DMS153 treated with DMSO at 0.1 percent for 48 hours (cell line): ENCODE data around the gene SPI1.

Experiments used
- DNase-seq: peaks from one replicate; lab custom pipeline; 2025; ENCODE audit not compliant: unreplicated experiment; lab: John Stamatoyannopoulos, UW

SPI1 gene

DNA sequence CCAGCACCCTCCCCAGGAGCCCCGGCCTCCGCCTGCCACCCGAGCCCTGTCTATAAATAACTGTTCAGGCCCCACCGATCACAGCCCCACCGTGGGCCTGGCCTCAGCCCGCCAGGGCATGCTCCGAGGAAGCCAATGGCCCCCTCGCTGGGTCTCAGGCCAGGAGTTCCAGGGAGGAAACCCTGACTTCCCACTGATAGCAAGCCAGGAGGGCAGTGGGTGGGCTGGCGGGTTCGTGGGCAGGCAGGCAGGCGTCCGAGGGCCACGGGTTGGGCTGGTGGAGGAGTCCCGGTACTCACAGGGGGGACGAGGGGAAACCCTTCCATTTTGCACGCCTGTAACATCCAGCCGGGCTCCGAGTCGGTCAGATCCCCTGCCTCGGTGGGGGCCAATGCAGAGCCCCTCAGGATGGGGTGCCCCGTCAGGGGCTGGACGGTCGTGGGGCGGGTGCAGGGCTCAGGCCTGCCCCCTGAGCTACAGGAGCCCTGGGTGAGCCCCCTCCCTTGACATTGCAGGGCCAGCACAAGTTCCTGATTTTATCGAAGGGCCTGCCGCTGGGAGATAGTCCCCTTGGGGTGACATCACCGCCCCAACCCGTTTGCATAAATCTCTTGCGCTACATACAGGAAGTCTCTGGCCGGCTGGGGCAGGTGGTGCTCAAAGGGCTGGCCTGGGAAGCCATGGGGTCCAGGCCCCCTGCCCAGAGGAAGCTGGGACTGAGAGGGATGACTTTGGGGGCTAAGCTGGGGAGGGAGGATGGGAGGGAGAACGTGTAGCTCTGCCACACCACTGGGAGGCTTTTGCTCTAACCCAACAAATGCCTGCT is at the start of gene SPI1:
Gene SPI1, minus strand, starts transcription at position 538 of the 826 bp plus-strand sequence. Its CDS starts 194 bp downstream, at position 344.
- DNase-seq = no peak

DNA sequence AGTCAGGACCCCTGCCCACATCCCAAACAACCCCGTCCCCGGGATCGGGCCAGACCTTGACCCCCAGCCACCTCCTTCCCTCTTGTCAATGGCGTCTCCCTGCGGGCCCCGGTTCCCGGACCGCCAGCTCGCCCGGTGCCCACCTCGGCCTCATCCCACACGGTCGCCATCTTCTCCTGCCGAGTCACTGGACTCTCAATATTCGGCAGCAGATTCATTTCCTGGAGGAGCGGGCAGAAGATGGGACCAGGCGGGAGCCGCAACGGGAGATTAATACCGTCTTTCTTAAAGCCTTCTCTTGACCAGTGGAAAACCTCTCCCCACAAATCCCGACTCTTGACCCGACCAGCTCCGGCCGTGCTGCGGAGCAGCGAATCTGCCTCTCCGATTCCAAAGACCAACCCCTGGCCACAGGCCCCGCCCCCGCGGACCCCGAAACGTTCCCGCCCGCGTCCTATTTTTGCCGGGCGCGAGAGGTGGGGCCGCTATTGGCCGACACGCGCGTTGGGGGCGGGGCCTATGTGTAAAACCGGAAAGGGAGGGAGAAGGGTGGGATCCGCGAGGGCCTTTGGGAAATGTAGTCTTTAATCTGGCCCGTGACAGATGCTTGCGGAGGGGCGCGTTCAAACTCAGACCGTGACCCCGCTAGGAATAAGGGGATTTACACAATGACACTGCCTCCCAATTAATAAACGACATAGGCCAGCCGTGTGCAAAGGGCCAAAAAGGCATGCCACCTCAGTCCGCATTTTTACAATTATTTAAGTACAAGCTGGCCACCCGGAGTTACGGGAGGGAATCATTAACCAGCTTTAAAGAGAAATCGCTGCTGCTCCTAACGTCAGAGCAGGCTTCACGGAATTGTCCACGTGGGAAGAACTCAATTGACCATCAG is 48.0 kb upstream of the SPI1 start, which contains the start of gene PSMC3:
Gene PSMC3, minus strand, starts transcription at position 378 of the 895 bp plus-strand sequence. Its CDS starts 160 bp downstream, at position 218.
- peak; percentile 92 for DNase-seq

DNA sequence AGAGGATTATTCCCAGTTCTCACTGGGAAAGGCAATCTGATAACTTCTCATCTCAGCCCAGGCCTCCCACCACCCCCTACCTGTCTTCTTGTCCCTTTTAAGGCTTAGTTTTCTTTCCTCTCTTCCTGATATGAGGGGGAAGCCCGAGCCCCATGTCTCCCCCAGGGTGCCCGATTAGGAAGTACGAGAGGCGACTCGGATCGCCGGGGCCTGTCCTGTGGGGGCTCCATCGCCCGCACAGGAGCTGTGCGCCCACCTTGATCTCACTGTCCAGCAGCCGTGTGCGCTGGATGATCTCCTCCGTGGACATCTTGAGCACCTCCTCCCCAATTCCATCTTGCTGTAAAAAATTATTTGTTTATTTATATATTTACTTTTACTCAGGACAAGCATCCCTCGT is 47.3 kb upstream of the SPI1 start:
- DNase-seq = no peak

DNA sequence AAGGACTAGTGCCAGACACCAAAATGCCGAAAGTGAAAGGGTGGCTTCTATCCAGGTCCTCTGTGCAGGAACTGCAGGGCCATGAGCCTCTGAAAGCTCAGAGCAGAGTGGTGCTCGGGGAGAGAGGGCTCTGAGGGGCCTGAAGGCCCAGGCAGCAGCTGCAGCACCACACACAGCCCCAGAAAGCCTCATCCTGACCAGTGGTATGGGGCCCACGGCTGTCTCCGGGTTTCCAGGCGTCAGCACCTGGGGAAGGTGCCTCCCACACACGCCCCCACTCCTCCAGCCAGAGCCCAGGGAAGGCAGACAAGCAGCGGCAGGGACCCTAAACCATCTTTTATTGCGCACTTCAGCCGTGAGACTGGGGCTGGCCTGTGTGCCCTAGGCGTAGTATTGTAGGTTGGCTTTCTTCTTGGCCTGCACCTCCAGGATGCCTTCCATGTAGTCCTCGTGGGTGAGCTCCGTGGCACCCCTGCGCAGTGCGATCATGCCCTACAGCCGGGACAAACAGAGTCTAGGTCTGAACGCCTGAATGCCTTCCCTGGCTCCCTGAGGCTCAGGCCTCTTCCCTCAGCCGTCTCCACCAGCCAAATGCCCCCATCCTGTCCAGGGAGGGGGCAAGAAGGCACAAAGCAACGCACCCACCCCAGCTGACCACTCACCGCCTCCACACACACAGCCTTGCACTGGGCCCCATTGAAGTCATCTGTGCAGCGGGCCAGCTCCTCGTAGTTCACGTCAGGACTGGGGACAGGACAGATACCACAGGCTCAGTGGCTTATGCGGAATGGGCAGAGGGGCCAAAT is 40.3 kb upstream of the SPI1 start:
- no peak for DNase-seq

DNA sequence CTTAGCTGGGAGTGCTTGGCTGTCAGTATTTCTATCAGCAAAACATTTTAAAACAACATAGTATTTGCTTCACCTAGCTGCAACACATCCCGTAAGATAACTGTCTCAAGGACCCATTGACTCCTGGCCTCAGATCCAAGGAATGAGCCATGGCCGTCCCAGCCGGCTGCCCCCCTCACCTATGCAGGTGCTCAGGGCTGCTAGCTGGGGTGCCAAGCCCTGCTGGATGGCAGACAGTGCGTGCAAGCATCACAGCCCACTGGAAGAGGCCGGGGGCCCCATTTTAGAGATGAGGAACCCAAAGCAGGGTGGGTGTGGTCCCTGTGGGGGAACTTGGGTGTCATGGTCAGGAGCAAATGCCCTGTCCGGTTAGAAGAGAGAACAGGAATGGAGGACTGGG is 39.4 kb upstream of the SPI1 start:
- no peak for DNase-seq

DNA sequence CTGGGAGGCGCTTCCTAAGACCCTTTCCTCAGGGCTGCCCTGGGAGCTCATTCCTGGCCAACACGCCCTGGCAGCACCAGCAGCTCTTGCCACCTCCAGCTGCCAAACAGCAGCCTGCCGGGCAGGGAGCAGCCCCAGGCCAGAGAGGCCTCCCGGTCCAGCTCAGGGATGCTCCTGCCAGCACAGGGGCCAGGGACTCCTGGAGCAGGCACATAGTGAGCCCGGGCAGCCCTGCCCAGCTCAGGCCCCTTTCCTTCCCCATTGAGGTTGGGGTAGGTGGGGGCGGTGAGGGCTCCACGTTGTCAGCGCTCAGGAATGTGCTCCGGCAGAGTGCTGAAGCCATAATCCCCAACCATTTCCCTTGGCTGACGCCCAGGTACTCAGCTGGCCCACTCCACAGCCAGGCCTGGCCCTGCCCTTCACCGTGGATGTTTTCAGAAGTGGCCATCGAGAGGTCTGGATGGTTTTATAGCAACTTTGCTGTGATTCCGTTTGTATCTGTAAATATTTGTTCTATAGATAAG is 37.7 kb upstream of the SPI1 start:
- peak; percentile 24 for DNase-seq

DNA sequence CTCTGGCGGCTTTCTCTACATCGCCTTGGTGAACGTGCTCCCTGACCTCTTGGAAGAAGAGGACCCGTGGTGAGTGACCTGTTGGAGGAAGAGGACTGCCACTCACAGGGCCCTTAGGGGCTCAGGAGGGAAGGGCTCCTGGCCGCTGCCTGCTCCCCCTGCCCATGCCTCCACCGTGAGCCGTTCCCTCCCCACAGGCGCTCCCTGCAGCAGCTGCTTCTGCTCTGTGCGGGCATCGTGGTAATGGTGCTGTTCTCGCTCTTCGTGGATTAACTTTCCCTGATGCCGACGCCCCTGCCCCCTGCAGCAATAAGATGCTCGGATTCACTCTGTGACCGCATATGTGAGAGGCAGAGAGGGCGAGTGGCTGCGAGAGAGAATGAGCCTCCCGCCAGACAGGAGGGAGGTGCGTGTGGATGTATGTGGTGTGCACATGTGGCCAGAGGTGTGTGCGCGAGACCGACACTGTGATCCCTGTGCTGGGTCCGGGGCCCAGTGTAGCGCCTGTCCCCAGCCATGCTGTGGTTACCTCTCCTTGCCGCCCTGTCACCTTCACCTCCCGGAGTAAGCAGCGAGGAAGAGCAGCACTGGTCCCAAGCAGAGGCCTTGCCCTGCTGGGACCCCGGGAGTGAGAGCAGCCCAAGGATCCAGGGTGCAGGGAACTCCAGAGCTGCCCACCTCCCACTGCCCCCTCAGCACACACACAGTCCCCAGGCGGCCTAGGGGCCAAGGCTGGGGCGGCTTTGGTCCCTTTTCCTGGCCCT is 36.9 kb upstream of the SPI1 start:
- DNase-seq = no peak

DNA sequence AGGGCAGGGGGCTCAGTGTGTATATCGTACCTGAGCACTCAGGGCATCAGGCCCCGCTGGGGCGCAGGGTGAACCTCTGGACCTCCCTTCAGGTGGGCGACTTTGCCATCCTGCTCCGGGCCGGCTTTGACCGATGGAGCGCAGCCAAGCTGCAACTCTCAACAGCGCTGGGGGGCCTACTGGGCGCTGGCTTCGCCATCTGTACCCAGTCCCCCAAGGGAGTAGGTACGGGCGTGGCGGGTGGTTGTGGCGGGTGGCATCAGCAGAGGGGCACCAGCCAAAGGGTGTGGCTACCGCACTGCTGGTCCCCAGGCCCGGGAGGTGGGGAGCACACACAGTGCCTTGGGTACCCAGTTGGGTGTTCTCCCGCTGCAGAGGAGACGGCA is 36.3 kb upstream of the SPI1 start:
- DNase-seq = no peak

DNA sequence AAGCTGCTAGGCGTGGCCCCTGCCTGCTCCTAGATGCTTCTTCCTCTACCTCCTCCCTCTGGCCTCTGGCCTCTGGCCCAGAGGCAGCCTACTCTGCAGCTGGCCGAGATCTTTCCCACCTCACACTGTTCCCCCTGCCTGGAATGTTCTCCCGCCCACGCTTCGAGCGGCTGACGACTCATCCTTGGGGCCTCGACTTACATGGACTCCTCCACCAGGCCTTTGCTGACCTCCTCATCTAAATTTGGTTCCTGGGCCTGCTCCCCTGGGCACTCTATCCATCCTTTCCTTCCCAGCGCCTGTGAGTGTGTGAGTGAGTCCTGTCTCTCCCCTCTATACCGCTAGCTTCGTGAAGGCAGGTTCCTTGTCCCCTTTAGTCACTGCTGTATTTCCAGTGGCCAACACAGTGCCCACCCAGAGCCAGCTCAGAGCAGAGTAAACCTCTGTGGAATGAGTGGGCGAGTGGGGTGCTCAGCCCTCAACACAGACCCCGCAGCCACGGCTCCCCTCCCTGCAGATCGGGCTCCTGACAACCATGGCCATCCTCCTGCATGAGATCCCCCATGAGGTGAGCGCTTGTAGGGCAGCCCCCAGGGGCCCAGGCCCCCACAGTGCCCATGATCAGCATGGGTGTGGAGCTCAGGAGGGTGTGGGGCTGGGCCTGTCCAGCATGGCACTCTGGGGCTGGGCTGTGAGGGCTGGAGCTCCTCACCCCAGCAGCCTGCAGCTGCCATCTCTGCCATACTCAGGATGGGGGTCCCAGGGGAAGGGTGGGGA is 35.7 kb upstream of the SPI1 start:
- DNase-seq = no peak

DNA sequence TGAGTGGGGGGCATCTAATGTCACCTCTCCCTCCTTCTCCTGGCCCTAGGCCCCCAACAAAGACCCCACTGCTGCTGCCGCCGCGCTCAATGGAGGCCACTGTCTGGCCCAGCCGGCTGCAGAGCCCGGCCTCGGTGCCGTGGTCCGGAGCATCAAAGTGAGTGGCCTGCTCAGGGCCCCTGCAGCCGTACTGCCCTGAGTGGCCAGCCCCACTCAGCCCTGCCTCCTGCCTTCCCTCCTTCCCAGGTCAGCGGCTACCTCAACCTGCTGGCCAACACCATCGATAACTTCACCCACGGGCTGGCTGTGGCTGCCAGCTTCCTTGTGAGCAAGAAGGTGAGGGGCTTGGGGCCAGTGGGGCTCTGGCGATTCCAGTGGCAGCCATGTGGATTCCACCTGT is 35.0 kb upstream of the SPI1 start:
- no peak for DNase-seq

DNA sequence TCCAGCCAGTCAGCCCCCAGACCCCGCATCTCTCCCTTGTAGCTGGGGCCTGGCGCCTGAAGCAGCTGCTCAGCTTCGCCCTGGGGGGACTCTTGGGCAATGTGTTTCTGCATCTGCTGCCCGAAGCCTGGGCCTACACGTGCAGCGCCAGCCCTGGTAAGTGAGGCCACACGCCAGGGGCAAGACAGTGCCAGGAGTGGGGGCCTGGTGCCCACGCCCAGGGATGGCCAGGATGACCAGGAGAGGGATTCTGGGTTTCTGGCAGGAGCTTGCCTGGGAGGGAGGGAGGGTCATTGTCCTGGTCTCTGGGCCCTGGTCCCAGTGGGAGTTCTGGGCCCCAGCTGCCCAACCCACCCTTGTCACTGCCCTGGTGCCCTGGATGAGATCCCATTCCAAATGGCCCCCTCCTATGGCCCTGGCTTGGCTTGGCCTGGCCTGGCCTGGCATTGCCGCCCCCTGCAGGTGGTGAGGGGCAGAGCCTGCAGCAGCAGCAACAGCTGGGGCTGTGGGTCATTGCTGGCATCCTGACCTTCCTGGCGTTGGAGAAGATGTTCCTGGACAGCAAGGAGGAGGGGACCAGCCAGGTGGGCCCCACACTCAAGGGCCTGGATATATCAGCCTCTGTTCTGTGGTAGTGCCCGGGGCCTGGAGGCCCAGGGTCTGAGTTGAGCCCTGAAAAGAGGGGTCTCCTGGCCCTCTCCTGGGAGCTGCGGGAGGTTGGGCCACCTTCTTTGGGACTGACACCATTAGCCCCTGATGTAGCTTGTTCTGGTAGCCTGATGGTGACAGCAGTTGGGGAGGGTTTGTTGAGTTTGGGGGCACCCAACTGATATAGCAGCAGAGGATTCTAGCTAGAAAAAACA is 33.8 kb upstream of the SPI1 start:
- DNase-seq = no peak

DNA sequence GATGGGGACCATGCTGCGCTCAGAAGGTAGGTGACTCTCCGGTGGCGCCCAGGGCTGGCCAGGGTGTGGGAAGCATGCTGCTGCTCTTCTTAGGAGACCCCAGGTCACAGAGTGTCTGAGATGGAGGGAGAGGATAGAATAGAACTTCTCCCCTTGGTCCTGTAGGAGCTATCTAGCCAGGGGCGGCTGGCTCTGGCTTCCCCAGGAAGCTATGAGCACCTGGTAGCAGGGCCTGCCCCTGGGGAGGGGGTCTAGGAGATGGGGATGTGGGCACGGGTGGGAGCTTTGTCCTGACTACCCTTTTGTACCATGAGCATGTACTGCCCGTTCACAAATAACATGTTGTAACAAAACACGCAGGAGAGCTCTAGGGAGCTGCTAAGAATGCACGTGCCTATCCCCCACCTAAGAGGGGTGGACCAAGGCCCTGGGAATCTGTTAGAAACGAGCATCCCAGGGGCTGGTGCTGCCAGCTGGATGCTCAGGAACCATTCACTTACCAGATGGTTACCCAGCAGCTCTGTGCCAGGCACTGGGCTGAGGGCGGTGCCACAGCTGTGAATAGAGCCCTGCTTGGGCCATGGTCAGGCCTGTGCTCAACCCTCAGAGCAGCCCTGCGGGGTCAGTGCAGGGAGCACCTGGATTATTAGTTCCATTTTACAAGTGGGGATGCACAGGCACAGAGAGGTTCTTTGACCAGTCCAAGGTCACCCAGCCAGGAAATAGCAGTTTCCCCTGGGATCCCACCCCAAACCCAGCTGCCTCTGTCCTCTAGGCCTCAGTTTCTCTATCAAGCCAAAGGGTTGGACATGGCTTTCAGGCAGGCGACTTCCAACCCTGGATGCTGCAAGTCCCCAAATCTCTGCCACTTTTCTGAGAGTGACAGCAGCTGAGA is 32.3 kb upstream of the SPI1 start:
- no peak for DNase-seq

DNA sequence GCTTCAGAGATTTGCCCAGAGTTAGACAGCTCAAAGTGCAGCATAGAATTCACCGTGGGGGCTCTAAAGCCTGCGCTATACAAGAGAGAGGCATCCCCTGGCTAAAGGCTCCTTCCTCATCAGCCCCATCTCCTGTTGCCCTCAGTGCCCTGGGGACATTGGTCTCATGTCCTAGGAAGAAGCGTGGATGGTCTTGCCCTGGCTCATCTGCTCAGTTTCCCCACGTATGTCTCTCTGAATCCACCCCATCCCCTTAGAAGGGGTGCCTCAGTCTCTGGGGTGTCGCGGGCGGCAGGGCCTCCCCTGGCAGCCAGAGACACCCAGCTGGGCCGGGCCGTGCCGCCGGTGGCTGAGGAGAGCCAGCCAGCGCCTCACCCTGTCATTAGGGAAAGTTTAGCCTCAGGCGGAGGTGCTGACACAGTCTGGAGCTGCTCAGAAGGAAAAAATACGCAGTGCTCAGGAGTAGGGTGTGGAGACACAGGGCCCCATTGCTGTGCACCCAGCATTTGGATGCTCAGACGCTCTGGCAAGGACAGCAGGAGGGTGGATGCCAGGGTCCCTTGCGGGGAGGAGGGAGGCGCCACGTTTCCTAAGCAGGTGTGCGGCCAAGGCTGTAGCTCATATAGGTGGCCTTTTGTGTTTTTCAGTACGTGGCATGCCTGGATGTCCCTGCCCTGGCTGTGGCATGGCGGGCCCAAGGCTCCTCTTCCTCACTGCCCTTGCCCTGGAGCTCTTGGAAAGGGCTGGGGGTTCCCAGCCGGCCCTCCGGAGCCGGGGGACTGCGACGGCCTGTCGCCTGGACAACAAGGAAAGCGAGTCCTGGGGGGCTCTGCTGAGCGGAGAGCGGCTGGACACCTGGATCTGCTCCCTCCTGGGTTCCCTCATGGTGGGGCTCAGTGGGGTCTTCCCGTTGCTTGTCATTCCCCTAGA is 31.4 kb upstream of the SPI1 start:
- no peak for DNase-seq

DNA sequence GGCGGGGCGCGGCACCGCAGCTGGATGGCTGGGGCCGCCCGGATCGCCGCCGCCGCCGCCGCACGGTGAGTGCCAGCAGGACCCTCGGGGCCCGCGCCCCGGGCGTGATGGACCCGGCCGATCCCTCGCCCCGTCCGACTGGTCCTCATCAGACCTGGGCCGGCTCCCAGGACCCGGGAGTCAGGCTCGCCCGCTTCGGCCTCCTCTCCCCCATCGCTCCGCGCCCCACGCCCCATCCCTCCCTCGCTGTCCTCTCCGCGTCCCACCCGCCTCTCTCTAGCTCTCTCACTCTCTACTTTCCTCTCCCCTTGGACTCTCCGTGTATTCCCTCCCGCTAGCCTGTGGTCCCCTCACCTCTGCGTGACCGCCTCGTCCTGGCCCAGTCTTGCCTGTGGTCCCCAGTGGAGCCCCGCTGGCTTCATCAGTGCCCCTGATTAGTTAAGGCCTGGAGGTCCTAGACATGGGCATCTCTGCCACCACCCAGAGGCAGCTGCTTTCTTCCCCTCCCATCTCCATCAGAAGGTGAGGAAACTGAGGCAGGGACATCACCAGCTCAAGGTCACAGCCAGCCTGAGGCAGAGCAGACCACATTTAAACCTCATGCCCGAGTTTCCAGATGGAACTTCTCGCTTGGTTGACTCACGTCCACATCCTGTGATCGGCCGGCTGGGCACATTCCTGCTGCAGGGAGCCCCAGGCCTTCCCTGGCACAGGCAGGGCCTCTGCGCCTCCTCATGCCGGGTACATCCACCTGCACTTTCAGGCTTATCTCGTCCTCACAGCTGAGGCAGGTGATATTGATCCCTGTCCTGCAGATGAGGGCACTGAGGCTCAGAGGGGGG is 30.5 kb upstream of the SPI1 start:
- DNase-seq = no peak

DNA sequence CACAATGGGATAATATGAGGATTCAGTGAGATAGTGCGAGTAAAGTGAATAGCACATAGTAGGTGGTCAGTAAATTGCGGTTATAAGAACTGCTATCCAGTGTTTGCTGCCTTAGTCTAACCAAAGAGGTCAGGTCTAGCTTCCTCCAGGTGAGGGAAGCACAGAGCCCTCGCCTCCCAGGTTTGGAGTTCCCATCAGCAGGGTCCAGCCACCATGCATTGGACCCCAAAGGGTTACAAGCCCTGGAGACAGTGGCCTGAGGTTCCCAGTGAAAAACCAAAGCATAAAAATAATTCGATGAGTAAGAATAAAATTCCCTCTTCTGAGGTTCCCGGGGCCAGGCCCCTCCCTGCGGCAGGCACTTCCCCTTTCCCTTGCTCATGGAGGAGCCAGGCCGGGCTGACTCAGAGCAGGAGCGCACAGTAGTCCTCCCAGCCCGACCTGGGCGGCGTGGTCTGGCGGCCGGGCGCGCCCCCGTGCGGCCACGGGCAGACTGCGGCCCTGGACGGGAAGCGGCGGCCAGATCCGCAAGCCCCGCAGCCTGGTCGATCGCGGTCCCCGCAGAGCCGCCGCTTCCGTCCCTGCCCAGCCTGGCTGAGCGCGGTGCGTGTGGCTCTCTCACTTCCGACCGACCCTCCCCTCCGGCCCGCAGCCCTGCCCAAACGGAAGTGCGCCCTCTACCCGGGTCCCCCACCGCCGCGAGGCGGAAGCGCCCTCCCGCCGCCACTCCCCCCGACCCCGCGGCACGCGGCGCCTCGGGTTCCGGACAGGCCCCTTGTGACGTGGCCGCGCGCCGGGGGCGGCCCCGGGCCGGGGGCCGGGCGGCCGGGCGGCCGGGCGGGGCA is 29.6 kb upstream of the SPI1 start, which contains the start of gene SLC39A13:
Gene SLC39A13, plus strand, starts transcription at position 845 of the 845 bp plus-strand sequence. CDS start 1,505 bp downstream, outside the sequence.
- DNase-seq = peak; percentile 69
